ENCODE results near the gene QTRT2. TPM values are rescaled to one million over a fixed set of nuclear protein-coding genes. Genes with fewer than 3 reads are reported as not detected.

QTRT2 gene
- total RNA-seq, 1 experiment from 2014 or later = 51.6 TPM

DNA sequence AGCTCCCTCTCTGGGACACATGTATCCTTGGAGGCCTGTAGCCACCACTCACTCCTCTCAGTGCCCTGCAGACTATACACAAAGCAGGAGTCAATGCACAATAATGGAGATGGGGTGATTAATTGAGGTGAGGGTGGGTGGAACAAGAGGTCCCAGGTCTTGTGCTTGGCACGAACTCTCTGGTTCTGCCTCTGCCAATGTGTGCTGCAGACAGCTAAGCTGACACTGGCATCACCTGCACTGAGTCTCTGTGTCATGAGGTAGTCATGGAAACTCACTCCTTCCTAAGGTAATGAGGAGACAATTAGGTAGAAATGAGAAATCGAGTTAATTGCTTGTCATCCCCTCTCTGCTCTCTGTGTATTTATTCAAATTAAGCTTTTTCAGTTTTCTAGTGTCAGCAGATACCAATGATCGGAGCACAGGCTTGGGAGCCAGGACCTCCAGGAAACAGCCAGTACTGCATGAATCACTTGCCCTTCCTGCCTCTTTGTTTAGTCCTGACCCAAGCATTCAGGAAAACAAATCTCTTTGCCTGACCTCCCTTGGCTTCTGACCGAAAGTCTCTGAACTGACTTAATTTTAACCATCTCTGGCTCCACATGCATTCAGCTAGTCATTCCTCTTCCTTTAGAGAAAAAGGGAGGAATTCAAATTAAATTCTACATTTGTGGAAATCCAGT, 65.6 kb downstream of the QTRT2 start:
- no peak overlapping the region for H3K27ac ChIP-seq (ENCODE audit: low read length)
- H3K9me3 ChIP-seq (ENCODE audit: control insufficient read depth, insufficient read depth, low read depth, low read length) = no peaks in the 10 kb centered on the region
- no peaks in the 10 kb centered on the region for H3K4me1 ChIP-seq (ENCODE audit: control insufficient read depth, insufficient read depth, low read length)
- H3K27me3 ChIP-seq (ENCODE audit: control insufficient read depth, insufficient read depth, low read length) = no peaks in the 10 kb centered on the region
- no peak for TF ChIP-seq TCF7L2 (IDR thresholded peaks at IDR 0.05; ENCODE audit: low read depth, low read length)
- TF ChIP-seq SIN3A (IDR thresholded peaks at IDR 0.05; ENCODE audit: borderline replicate concordance, insufficient read depth, low read depth, low read length) = no peak
- TF ChIP-seq, protein P1, sequence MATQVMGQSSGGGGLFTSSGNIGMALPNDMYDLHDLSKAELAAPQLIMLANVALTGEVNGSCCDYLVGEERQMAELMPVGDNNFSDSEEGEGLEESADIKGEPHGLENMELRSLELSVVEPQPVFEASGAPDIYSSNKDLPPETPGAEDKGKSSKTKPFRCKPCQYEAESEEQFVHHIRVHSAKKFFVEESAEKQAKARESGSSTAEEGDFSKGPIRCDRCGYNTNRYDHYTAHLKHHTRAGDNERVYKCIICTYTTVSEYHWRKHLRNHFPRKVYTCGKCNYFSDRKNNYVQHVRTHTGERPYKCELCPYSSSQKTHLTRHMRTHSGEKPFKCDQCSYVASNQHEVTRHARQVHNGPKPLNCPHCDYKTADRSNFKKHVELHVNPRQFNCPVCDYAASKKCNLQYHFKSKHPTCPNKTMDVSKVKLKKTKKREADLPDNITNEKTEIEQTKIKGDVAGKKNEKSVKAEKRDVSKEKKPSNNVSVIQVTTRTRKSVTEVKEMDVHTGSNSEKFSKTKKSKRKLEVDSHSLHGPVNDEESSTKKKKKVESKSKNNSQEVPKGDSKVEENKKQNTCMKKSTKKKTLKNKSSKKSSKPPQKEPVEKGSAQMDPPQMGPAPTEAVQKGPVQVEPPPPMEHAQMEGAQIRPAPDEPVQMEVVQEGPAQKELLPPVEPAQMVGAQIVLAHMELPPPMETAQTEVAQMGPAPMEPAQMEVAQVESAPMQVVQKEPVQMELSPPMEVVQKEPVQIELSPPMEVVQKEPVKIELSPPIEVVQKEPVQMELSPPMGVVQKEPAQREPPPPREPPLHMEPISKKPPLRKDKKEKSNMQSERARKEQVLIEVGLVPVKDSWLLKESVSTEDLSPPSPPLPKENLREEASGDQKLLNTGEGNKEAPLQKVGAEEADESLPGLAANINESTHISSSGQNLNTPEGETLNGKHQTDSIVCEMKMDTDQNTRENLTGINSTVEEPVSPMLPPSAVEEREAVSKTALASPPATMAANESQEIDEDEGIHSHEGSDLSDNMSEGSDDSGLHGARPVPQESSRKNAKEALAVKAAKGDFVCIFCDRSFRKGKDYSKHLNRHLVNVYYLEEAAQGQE (IDR thresholded peaks at IDR 0.05; ENCODE audit: insufficient read depth in 1 of 2, low read depth in 2 of 2, low read length in 1 of 2) = no peak
- TF ChIP-seq, protein P2, sequence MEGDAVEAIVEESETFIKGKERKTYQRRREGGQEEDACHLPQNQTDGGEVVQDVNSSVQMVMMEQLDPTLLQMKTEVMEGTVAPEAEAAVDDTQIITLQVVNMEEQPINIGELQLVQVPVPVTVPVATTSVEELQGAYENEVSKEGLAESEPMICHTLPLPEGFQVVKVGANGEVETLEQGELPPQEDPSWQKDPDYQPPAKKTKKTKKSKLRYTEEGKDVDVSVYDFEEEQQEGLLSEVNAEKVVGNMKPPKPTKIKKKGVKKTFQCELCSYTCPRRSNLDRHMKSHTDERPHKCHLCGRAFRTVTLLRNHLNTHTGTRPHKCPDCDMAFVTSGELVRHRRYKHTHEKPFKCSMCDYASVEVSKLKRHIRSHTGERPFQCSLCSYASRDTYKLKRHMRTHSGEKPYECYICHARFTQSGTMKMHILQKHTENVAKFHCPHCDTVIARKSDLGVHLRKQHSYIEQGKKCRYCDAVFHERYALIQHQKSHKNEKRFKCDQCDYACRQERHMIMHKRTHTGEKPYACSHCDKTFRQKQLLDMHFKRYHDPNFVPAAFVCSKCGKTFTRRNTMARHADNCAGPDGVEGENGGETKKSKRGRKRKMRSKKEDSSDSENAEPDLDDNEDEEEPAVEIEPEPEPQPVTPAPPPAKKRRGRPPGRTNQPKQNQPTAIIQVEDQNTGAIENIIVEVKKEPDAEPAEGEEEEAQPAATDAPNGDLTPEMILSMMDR (IDR thresholded peaks at IDR 0.05) = no peak
- no peak for TF ChIP-seq POLR2AphosphoS5 (IDR thresholded peaks at IDR 0.05; ENCODE audit: low read depth, low read length)
- no peaks in the 10 kb centered on the region for H3K36me3 ChIP-seq (ENCODE audit: control insufficient read depth, insufficient read depth, low read length)
- ATAC-seq (no peak), DNase-seq (ENCODE audit: low read depth, low spot score) (no peak)
- H3K4me3 ChIP-seq (ENCODE audit: low read depth in 2 of 2, low read length in 2 of 2) = no peak overlapping the region
- CTCF ChIA-PET = no interaction called here
- in situ Hi-C loops (cut with HindIII; ENCODE audit: low pct_unique_long_range_greater_than_20kb, low sequenced_read_pairs) (no loop called here), intact Hi-C loops (cut with micrococcal nuclease; ENCODE audit: unreplicated experiment) (no loop called here)
- POLR2A ChIA-PET = no interaction called here
- BruUV-seq (replicated peaks) = no TSS peak

GRCh38 chr3:114126461-114126860, 69.9 kb downstream of the QTRT2 start:
- Histone ChIP-seq H3K27me3 (ENCODE audit: control insufficient read depth, insufficient read depth, low read length) (no peaks in the 10 kb centered on the region), H3K4me3 (ENCODE audit: low read depth in 2 of 2, low read length in 2 of 2) (no peak overlapping the region), H3K27ac (ENCODE audit: low read length) (no peak overlapping the region), H3K9me3 (ENCODE audit: control insufficient read depth, insufficient read depth, low read depth, low read length) (no peaks in the 10 kb centered on the region), H3K36me3 (ENCODE audit: control insufficient read depth, insufficient read depth, low read length) (no peaks in the 10 kb centered on the region), H3K4me1 (ENCODE audit: control insufficient read depth, insufficient read depth, low read length) (no peaks in the 10 kb centered on the region)
- TF ChIP-seq SIN3A (IDR thresholded peaks at IDR 0.05; ENCODE audit: borderline replicate concordance, insufficient read depth, low read depth, low read length) (no peak), POLR2AphosphoS5 (IDR thresholded peaks at IDR 0.05; ENCODE audit: low read depth, low read length) (no peak), TCF7L2 (IDR thresholded peaks at IDR 0.05; ENCODE audit: low read depth, low read length) (no peak)
- TF ChIP-seq, protein P2 (IDR thresholded peaks at IDR 0.05) = no peak
- TF ChIP-seq, protein P1 (IDR thresholded peaks at IDR 0.05; ENCODE audit: insufficient read depth in 1 of 2, low read depth in 2 of 2, low read length in 1 of 2) = no peak
- intact Hi-C loops (cut with micrococcal nuclease; ENCODE audit: unreplicated experiment) = no loop called here
- in situ Hi-C loops (cut with HindIII; ENCODE audit: low pct_unique_long_range_greater_than_20kb, low sequenced_read_pairs) = no loop called here
- ATAC-seq (0 out of 2 replicates have a peak, but pooled peaks have one; percentile 56), DNase-seq (ENCODE audit: low read depth, low spot score) (no peak)
- ChIA-PET CTCF (no interaction called here), POLR2A (no interaction called here)
- BruUV-seq (replicated peaks) = no TSS peak

Measured in Panc1 (cell line).